NCI-H146 treated with DMSO at 0.1 percent for 48 hours (cell line): ENCODE measurements around the gene ERC2.

Experiments used
- DNase-seq: peaks from one replicate; lab custom pipeline; 2025; ENCODE audit not compliant: unreplicated experiment; lab: John Stamatoyannopoulos, UW

Gene ERC2

GRCh38 chr3:56126632-56127031, 341.6 kb downstream of the ERC2 start:
- no peak for DNase-seq

GRCh38 chr3:56125358-56126005, 342.8 kb downstream of the ERC2 start:
- DNase-seq = no peak

- DNase-seq = no peak
These were observed 343.7 kb downstream of the ERC2 start for GRCh38 chr3:56124546-56124945.

- DNase-seq = peak; percentile 6
These were observed 344.8 kb downstream of the ERC2 start for GRCh38 chr3:56123487-56123886.

- no peak for DNase-seq
These were observed 345.4 kb downstream of the ERC2 start for GRCh38 chr3:56122911-56123310.

GRCh38 chr3:56121716-56122115, 346.6 kb downstream of the ERC2 start:
- DNase-seq = no peak

GRCh38 chr3:56119575-56120349, 348.5 kb downstream of the ERC2 start:
- DNase-seq = no peak

GRCh38 chr3:56118968-56119367, 349.3 kb downstream of the ERC2 start:
- no peak for DNase-seq

GRCh38 chr3:56115698-56116097, 352.6 kb downstream of the ERC2 start:
- DNase-seq = no peak

GRCh38 chr3:56115199-56115598, 353.1 kb downstream of the ERC2 start:
- DNase-seq = no peak

GRCh38 chr3:56113908-56114307, 354.4 kb downstream of the ERC2 start:
- no peak for DNase-seq

- DNase-seq = no peak
These were observed 355.0 kb downstream of the ERC2 start for GRCh38 chr3:56113231-56113630.

- no peak for DNase-seq
These were observed 356.5 kb downstream of the ERC2 start for GRCh38 chr3:56111606-56112304.

GRCh38 chr3:56110886-56111285, 357.4 kb downstream of the ERC2 start:
- DNase-seq = no peak

- DNase-seq = no peak
These were observed 361.1 kb downstream of the ERC2 start for GRCh38 chr3:56107157-56107556.

- no peak for DNase-seq
These were observed 366.2 kb downstream of the ERC2 start for GRCh38 chr3:56102032-56102431.

GRCh38 chr3:56101576-56101975, 366.7 kb downstream of the ERC2 start:
- DNase-seq = no peak

GRCh38 chr3:56096999-56097398, 371.3 kb downstream of the ERC2 start:
- no peak for DNase-seq

- no peak for DNase-seq
These were observed 374.1 kb downstream of the ERC2 start for GRCh38 chr3:56094170-56094569.

- no peak for DNase-seq
These were observed 378.5 kb downstream of the ERC2 start for GRCh38 chr3:56089739-56090138.

GRCh38 chr3:56087451-56088053, 380.7 kb downstream of the ERC2 start:
- DNase-seq = no peak

GRCh38 chr3:56086355-56086754, 381.9 kb downstream of the ERC2 start:
- DNase-seq = no peak
